Liver (tissue), 9 donors: ENCODE measurements around the gene ISCA2. TPM values are rescaled to one million over a fixed set of nuclear protein-coding genes. Genes with fewer than 3 reads are reported as not detected.

Experiments
- DNase-seq: peaks from one replicate; pipeline ENCODE4 v3.0.0-alpha.2; 2017; ENCODE audit warnings: low spot score
- H3K27ac ChIP-seq, 2 donors: one replicate each; pipeline ENCODE4 v1.7.0; 2013; ENCODE audit warnings: inconsistent platforms in 2 of 2, low read length in 2 of 2, control low read depth in 1 of 2, low read depth in 1 of 2, mild to moderate bottlenecking in 1 of 2
- H3K27me3 ChIP-seq, 4 donors: one replicate each; pipeline versions ENCODE4 v1.6.1 to v1.7.0; 2013; ENCODE audit warnings: low read length in 3 of 4, inconsistent platforms in 1 of 4, mild to moderate bottlenecking in 1 of 4, moderate library complexity in 1 of 4; ENCODE audit not compliant: control insufficient read depth in 4 of 4, insufficient read depth in 4 of 4
- H3K36me3 ChIP-seq, 4 donors: one replicate each; pipeline versions ENCODE4 v1.6.1 to v1.7.0; 2013; ENCODE audit warnings: low read length in 3 of 4, mild to moderate bottlenecking in 3 of 4, low read depth in 1 of 4, moderate library complexity in 1 of 4; ENCODE audit not compliant: control insufficient read depth in 4 of 4, insufficient read depth in 3 of 4
- H3K4me1 ChIP-seq, 4 donors: one replicate each; pipeline versions ENCODE4 v1.6.1 to v1.7.0; 2013; ENCODE audit warnings: low read length in 3 of 4, mild to moderate bottlenecking in 3 of 4, moderate library complexity in 1 of 4; ENCODE audit not compliant: control insufficient read depth in 4 of 4, insufficient read depth in 4 of 4
- H3K4me3 ChIP-seq, 3 donors: one replicate each; pipeline versions ENCODE4 v1.6.1 to v1.7.0; 2013; ENCODE audit warnings: low read length in 3 of 3, control low read depth in 1 of 3, low read depth in 1 of 3, mild to moderate bottlenecking in 1 of 3
- H3K9ac ChIP-seq, 2 donors: one replicate each; pipeline ENCODE4 v1.7.0; 2013; ENCODE audit warnings: low read length in 2 of 2, mild to moderate bottlenecking in 2 of 2, moderate library complexity in 2 of 2, control low read depth in 1 of 2, low read depth in 1 of 2
- H3K9me3 ChIP-seq, 4 donors: one replicate each; pipeline versions ENCODE4 v1.6.1 to v1.7.0; 2013; ENCODE audit warnings: low read length in 3 of 4; ENCODE audit not compliant: control insufficient read depth in 4 of 4
- EGR1 ChIP-seq, 2 donors: IDR thresholded peaks; 2 replicates each; pipeline ENCODE4 v1.6.1; 2016 to 2018; ENCODE audit warnings: antibody characterized with exemption in 2 of 2, low read depth in 2 of 2
- FOXA1 ChIP-seq: IDR thresholded peaks from 2 replicates; pipeline ENCODE4 v1.6.1; 2016; ENCODE audit warnings: antibody characterized with exemption
- FOXA2 ChIP-seq: IDR thresholded peaks from 2 replicates; pipeline ENCODE4 v1.6.1; 2016; ENCODE audit warnings: antibody characterized with exemption
- GABPA ChIP-seq, 2 donors: IDR thresholded peaks in 1 of 2; conservative IDR thresholded peaks in 1 of 2; 2 replicates each; pipeline ENCODE4 v1.6.1; 2016; ENCODE audit warnings: antibody characterized with exemption in 2 of 2, mild to moderate bottlenecking in 1 of 2, moderate library complexity in 1 of 2
- HNF4A ChIP-seq, 2 donors: conservative IDR thresholded peaks; 2 replicates each; pipeline ENCODE4 v1.6.1; 2016; ENCODE audit warnings: antibody characterized with exemption in 2 of 2, mild to moderate bottlenecking in 2 of 2
- HNF4G ChIP-seq: IDR thresholded peaks from 2 replicates; pipeline ENCODE4 v1.6.1; 2016; ENCODE audit warnings: antibody characterized with exemption
- NR2F2 ChIP-seq: IDR thresholded peaks from 2 replicates; pipeline ENCODE4 v1.6.1; 2016; ENCODE audit warnings: antibody characterized with exemption
- SP1 ChIP-seq: IDR thresholded peaks from 2 replicates; pipeline ENCODE4 v1.6.1; 2018; ENCODE audit warnings: antibody characterized with exemption, mild to moderate bottlenecking
- TAF1 ChIP-seq: conservative IDR thresholded peaks from 2 replicates; pipeline ENCODE4 v1.6.1; 2016; ENCODE audit warnings: antibody characterized with exemption, mild to moderate bottlenecking
- WGBS: extraction: QIAGEN DNeasy Blood & Tissue Kit; methylation state at CpG from one replicate; pipeline ENCODE4 v1.1.7; 2013; 5-methylcytosine and 5-hydroxymethylcytosine counted together
- polyA plus RNA-seq, 2 donors: library from polyadenylated mRNA; stranded (reverse) in 1 of 2; unstranded in 1 of 2; fragments of 200-250 nt in 1 of 2; fragments of >200 nt in 1 of 2; fragmentation: Nextera tagmentation in 1 of 2; extraction: Ambion mirVana in 1 of 2; gene quantifications; one replicate each; pipeline versions ENCODE4 v1.2.1 to v1.2.3, GENCODE V29; 2013 to 2015
- total RNA-seq, 2 donors: library from RNA; depleted of rRNA; stranded (reverse); fragments of >200 nt; gene quantifications; one replicate each; pipeline ENCODE4 v1.2.3, GENCODE V29; 2014
- TF ChIP-seq, protein P1 (sequence below): IDR thresholded peaks from 2 replicates; pipeline ENCODE4 v1.6.1; 2016; ENCODE audit warnings: antibody characterized with exemption, mild to moderate bottlenecking
- TF ChIP-seq, protein P2 (sequence below): IDR thresholded peaks from 2 replicates; pipeline ENCODE4 v1.6.1; 2016; ENCODE audit warnings: antibody characterized with exemption
- TF ChIP-seq, protein P3 (sequence below): fragments of 150-350 bp; IDR thresholded peaks from 2 replicates; pipeline ENCODE4 v1.5.1; 2017; ENCODE audit warnings: improper control_type of control experiment, low read depth, low read length; ENCODE audit not compliant: missing input control
- TF ChIP-seq, protein P4 (sequence below): IDR thresholded peaks from 2 replicates; pipeline ENCODE4 v1.6.1; 2016; ENCODE audit warnings: antibody characterized with exemption
- donor health status: healthy.
- donor health status: healthy.
- donor health status: healthy.
- donor health status: healthy.
- donor health status: healthy.

ISCA2 gene
- total and polyA plus RNA-seq, 4 donors = 7.1 to 35.3 (median 15.8) TPM

DNA sequence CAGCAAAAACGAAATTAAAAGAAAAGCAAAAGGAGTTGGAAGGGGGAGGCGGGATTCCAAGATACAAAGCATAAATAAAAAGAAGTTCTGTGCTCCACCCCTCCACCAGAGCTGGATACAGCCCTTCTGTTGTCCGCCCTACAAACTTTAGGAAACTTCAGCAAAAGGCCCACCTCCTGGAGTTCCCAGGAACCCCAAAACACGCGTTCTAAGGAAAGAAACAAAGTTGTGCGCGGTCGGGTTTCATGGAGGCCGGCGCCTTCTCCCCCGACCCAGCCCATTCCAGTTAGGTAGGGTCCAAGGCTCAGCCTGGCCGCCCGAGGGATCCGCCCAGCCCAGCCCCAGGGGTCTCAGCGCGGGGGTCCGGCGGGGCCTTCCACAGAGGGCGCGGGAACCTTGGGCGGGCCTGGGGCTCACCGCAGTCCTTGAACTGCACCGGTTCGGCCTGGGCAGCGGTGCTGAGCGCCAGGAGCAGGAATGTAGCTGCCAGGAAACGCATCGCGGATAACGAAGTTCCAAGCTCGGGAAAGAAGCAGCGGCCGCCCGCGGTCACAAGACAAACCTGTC lies 706 bp upstream of the ISCA2 start, which contains the start of gene NPC2:
NPC2 (minus strand) TSS at position 530 of the 567 bp plus-strand sequence; CDS start at position 499, 31 bp downstream.
- H3K4me3 ChIP-seq = peak within 1 kb of the TSS; percentile 75 to 100 (median 87)
- H3K9me3 ChIP-seq = no peaks in the 10 kb centered on the region
- H3K9ac ChIP-seq = peak within 1 kb of the TSS; percentile 34 to 85
- H3K36me3 ChIP-seq = no peaks in the 10 kb centered on the region
- DNase-seq = no peak
- TF ChIP-seq, protein P1, sequence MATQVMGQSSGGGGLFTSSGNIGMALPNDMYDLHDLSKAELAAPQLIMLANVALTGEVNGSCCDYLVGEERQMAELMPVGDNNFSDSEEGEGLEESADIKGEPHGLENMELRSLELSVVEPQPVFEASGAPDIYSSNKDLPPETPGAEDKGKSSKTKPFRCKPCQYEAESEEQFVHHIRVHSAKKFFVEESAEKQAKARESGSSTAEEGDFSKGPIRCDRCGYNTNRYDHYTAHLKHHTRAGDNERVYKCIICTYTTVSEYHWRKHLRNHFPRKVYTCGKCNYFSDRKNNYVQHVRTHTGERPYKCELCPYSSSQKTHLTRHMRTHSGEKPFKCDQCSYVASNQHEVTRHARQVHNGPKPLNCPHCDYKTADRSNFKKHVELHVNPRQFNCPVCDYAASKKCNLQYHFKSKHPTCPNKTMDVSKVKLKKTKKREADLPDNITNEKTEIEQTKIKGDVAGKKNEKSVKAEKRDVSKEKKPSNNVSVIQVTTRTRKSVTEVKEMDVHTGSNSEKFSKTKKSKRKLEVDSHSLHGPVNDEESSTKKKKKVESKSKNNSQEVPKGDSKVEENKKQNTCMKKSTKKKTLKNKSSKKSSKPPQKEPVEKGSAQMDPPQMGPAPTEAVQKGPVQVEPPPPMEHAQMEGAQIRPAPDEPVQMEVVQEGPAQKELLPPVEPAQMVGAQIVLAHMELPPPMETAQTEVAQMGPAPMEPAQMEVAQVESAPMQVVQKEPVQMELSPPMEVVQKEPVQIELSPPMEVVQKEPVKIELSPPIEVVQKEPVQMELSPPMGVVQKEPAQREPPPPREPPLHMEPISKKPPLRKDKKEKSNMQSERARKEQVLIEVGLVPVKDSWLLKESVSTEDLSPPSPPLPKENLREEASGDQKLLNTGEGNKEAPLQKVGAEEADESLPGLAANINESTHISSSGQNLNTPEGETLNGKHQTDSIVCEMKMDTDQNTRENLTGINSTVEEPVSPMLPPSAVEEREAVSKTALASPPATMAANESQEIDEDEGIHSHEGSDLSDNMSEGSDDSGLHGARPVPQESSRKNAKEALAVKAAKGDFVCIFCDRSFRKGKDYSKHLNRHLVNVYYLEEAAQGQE = peak; percentile 28
- TF ChIP-seq HNF4G (no peak), TAF1 (peak; percentile 42)
- TF ChIP-seq, protein P2, sequence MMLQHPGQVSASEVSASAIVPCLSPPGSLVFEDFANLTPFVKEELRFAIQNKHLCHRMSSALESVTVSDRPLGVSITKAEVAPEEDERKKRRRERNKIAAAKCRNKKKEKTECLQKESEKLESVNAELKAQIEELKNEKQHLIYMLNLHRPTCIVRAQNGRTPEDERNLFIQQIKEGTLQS = no peak
- WGBS = under 1% methylated on average over 35 of the region's 35 CpGs
- H3K27ac ChIP-seq = peak within 1 kb of the TSS; percentile 90 to 91
- no peaks in the 10 kb centered on the region for H3K27me3 ChIP-seq
- H3K4me1 ChIP-seq = peaks cover 0 to 18% (median 15%) of the 10 kb centered on the region in 4 donors

DNA sequence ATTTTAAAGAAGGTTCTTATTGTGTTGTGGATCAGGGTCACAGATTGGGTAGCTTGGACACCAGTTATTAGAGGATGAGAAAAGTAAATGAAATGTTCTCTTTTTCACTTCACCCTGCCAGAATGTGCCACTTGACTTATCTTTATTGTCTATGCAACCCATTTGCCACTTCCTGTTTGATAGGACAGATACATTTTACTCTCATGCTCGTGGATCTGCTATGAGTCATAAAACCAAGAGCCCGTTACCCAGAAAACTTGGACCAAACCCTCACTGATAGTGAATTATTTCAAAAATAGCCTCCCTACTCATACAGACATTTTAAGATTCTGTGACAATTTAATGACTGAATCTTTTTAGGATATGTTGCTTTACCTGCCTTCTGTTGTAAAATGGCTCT lies 1.8 kb downstream of the ISCA2 start:
- 83% methylated on average over 2 of the region's 2 CpGs for WGBS
- no peaks in the 10 kb centered on the region for H3K9me3 ChIP-seq
- TF ChIP-seq FOXA1 = no peak
- TF ChIP-seq HNF4A (conservative IDR thresholded peaks at IDR 0.05) = no peak
- H3K4me3 ChIP-seq = no peak overlapping the region
- no peaks in the 10 kb centered on the region for H3K27me3 ChIP-seq
- no peak overlapping the region for H3K9ac ChIP-seq
- DNase-seq = no peak
- no peak overlapping the region for H3K27ac ChIP-seq
- H3K36me3 ChIP-seq = no peaks in the 10 kb centered on the region
- peaks cover 0 to 18% (median 15%) of the 10 kb centered on the region in 4 donors for H3K4me1 ChIP-seq

DNA sequence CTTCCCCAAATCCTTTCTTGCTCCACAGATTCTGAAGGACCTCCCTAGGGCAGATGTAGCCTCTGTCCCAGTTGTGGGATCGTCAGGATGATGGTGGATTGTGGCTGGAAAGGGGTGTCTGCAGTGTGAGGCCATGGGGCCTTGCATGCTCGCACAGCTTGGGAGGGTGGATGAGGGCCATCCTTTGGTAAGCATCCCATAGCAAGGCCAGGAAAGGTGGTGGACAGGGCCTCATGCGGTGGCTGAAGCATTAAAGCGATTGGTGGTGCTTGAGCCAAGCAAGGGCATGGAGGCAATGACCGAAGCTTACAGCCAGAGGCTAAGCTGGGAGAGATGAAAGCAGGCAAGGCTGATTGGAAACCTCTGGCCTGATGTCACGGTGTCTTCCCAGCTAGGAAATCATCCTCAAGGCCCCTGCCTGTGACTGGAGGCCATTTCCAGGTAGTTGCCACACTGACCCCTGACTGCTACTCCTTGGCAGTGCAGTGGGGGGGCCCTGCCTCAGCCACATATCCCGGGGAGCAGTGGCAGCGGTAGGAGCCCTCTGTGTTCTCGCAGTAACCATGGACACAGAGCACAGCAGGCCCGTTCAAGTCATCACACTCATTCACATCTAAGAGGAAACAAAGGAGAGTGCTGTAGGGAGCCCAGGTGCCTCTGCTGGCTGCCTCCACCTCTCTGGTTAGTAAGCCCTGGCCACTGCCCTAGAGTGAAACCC lies 7.0 kb downstream of the ISCA2 start:
- no peaks in the 10 kb centered on the region for H3K27me3 ChIP-seq
- no peaks in the 10 kb centered on the region for H3K36me3 ChIP-seq
- peak; percentile 32 for DNase-seq
- H3K9ac ChIP-seq = no peak overlapping the region
- WGBS = 91% methylated on average over 10 of the region's 10 CpGs
- no peak overlapping the region for H3K4me3 ChIP-seq
- H3K4me1 ChIP-seq = no peaks in the 10 kb centered on the region
- no peaks in the 10 kb centered on the region for H3K9me3 ChIP-seq
- H3K27ac ChIP-seq = no peak overlapping the region
- TF ChIP-seq, protein P3, sequence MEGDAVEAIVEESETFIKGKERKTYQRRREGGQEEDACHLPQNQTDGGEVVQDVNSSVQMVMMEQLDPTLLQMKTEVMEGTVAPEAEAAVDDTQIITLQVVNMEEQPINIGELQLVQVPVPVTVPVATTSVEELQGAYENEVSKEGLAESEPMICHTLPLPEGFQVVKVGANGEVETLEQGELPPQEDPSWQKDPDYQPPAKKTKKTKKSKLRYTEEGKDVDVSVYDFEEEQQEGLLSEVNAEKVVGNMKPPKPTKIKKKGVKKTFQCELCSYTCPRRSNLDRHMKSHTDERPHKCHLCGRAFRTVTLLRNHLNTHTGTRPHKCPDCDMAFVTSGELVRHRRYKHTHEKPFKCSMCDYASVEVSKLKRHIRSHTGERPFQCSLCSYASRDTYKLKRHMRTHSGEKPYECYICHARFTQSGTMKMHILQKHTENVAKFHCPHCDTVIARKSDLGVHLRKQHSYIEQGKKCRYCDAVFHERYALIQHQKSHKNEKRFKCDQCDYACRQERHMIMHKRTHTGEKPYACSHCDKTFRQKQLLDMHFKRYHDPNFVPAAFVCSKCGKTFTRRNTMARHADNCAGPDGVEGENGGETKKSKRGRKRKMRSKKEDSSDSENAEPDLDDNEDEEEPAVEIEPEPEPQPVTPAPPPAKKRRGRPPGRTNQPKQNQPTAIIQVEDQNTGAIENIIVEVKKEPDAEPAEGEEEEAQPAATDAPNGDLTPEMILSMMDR = no peak
- TF ChIP-seq EGR1 (IDR thresholded peaks at IDR 0.05; ENCODE audit: low read depth in 2 of 2) (no peak), FOXA1 (no peak), NR2F2 (no peak), GABPA (IDR thresholded peaks at IDR 0.05 in 1 of 2, conservative IDR thresholded peaks at IDR 0.05 in 1 of 2) (no peak), FOXA2 (no peak), TAF1 (no peak), SP1 (no peak)
- TF ChIP-seq, protein P2 = no peak
- TF ChIP-seq, protein P1 = no peak
- TF ChIP-seq, protein P4, sequence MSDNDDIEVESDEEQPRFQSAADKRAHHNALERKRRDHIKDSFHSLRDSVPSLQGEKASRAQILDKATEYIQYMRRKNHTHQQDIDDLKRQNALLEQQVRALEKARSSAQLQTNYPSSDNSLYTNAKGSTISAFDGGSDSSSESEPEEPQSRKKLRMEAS = no peak
